Breast epithelium (tissue), 3 donors: Measurements from ENCODE around the gene R3HDM4.

Experiments used
- POLR2A ChIP-seq: fragments of 450-650 bp; IDR thresholded peaks from one replicate; pipeline ENCODE4 v1.6.1; 2016; ENCODE audit warnings: antibody characterized with exemption, mild to moderate bottlenecking, moderate library complexity
- POLR2AphosphoS5 ChIP-seq, 3 donors: sonication (generic); formaldehyde crosslinking; IDR thresholded peaks; one replicate each; pipeline ENCODE4 v1.6.1; 2017; ENCODE audit warnings: antibody characterized with exemption in 3 of 3
- TF ChIP-seq, protein P1 (sequence below), 3 donors: fragments of 450-650 bp; IDR thresholded peaks; one replicate each; pipeline ENCODE4 v1.5.1; 2016 to 2017; ENCODE audit warnings: antibody characterized with exemption in 3 of 3, mild to moderate bottlenecking in 3 of 3, moderate library complexity in 3 of 3

DNA sequence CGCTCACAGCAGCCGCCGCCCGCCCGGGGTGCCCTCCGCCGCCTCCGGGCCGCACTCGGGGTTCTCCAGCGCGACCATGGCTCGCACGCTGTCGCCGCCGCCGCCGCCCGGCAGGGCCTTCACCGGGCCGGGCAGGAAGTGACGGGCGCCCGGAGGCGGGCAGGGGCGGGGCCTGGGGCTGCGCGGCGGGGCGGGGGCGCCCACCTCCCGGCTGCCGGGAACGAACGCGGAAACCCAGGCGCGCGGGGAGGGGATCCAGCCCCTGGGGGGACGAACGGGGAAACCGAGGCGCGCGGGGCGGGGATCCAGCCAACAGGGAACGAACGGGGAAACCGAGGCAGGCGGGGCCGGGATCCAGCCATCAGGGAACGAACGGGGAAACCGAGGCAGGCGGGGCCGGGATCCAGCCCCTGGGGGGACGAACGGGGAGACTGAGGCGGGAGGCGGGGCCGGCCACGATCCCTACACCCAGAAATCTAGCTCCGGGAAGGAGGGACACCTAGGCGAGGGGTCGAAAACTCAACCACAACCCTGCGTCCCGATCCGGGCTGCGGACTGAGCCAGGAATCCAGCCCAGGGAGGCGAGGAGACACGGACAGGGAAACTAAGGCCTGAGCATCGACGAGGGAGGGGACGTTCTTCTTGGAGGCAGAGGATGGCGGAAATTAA, at the start of gene R3HDM4:
- TF ChIP-seq POLR2A (no peak), POLR2AphosphoS5 (IDR thresholded peaks at IDR 0.05) (peak; percentile 35 to 72 (median 39))
- TF ChIP-seq, protein P1, sequence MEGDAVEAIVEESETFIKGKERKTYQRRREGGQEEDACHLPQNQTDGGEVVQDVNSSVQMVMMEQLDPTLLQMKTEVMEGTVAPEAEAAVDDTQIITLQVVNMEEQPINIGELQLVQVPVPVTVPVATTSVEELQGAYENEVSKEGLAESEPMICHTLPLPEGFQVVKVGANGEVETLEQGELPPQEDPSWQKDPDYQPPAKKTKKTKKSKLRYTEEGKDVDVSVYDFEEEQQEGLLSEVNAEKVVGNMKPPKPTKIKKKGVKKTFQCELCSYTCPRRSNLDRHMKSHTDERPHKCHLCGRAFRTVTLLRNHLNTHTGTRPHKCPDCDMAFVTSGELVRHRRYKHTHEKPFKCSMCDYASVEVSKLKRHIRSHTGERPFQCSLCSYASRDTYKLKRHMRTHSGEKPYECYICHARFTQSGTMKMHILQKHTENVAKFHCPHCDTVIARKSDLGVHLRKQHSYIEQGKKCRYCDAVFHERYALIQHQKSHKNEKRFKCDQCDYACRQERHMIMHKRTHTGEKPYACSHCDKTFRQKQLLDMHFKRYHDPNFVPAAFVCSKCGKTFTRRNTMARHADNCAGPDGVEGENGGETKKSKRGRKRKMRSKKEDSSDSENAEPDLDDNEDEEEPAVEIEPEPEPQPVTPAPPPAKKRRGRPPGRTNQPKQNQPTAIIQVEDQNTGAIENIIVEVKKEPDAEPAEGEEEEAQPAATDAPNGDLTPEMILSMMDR (IDR thresholded peaks at IDR 0.05), result no peak
